K562 (cell line): ENCODE measurements around the gene SLC35G1. TPM values are rescaled to one million over a fixed set of nuclear protein-coding genes. Genes with fewer than 3 reads are reported as not detected.

Experiments used
- ATAC-seq: fragments of 200-7000 bp; cut with Tn5 transposase; 3 replicates; pipeline ENCODE4 v1.9.1; 2020; ENCODE audit warnings: moderate library complexity
- BruUV-seq: library from RNA; stranded (reverse); fragments of 400-500 nt; replicated peaks from 2 replicates; lab custom pipeline; 2021; lab: Mats Ljungman, UMichigan
- CTCF ChIA-PET: fragments of 300-600 bp; formaldehyde crosslinking; extraction: SDS; loops from one replicate; lab custom pipeline; 2021; ENCODE audit warnings: low intra/inter-chr PET ratio; lab: Yijun Ruan, JAX
- POLR2A ChIA-PET: fragments of 300-600, 350-650 bp; sonication (Branson Sonifier 250); formaldehyde crosslinking; extraction: SDS; loops from one replicate; lab custom pipeline; 2021; ENCODE audit warnings: antibody characterized with exemption, inconsistent platforms; lab: Yijun Ruan, JAX
- DNase-seq, 4 experiments: peaks; one replicate each; pipeline versions ENCODE4 v3.0.0 to v3.0.0-alpha.2; 2011 to 2018; ENCODE audit warnings: low spot score in 3 of 4, mixed read lengths in 3 of 4; ENCODE audit errors: extremely low read depth in 1 of 4
- FAIRE-seq: peaks from 2 replicates; lab custom pipeline; 2011; peaks lifted over from hg19 to GRCh38; lab: Jason Lieb, UNC
- H2AFZ ChIP-seq: 2 replicates; pipeline ENCODE4 v1.6.0; 2011; ENCODE audit warnings: low read depth, low read length, control low read depth, inconsistent platforms
- H3K27ac ChIP-seq: fragments of 200-600 bp; 3 replicates; pipeline ENCODE4 v1.8.0; 2011; ENCODE audit warnings: low read depth, mild to moderate bottlenecking, control low read depth, inconsistent platforms, low read length, moderate library complexity, mixed read lengths; ENCODE audit errors: extremely low read depth
- H3K27me3 ChIP-seq, 2 experiments: fragments of 300-600 bp in 1 of 2; 2 replicates in 1 of 2; 3 replicates in 1 of 2; pipeline versions ENCODE4 v1.6.0 to v1.8.0; 2011; ENCODE audit warnings: inconsistent platforms in 2 of 2, low read length in 2 of 2, mild to moderate bottlenecking in 1 of 2, mixed read lengths in 1 of 2, moderate library complexity in 1 of 2; ENCODE audit not compliant: control insufficient read depth in 2 of 2, insufficient read depth in 2 of 2
- H3K36me3 ChIP-seq: fragments of 300-600 bp; 3 replicates; pipeline ENCODE4 v1.8.0; 2011; ENCODE audit warnings: mild to moderate bottlenecking, low read length, inconsistent platforms; ENCODE audit not compliant: control insufficient read depth, insufficient read depth
- H3K4me1 ChIP-seq, 2 experiments: fragments of 200-600 bp in 1 of 2; replicated peaks in 1 of 2; 2 replicates in 1 of 2; 3 replicates in 1 of 2; pipeline versions ENCODE4 v1.5.1 to v1.8.0; 2011; ENCODE audit warnings: inconsistent platforms in 2 of 2, low read length in 2 of 2, mild to moderate bottlenecking in 1 of 2, mixed read lengths in 1 of 2, moderate library complexity in 1 of 2; ENCODE audit not compliant: control insufficient read depth in 2 of 2, insufficient read depth in 2 of 2
- H3K4me2 ChIP-seq: 2 replicates; pipeline ENCODE4 v1.6.1; 2011; ENCODE audit warnings: low read length, control low read depth, inconsistent platforms, mixed read lengths; ENCODE audit not compliant: insufficient read depth
- H3K4me3 ChIP-seq: fragments of 200-600 bp; sonication (generic), shearing (Covaris generic); 2 replicates; pipeline ENCODE4 v1.5.1; 2016; ENCODE audit warnings: control low read depth, inconsistent platforms
- H3K79me2 ChIP-seq: fragments of 200-600 bp; 3 replicates; pipeline ENCODE4 v1.8.0; 2011; ENCODE audit warnings: low read length, inconsistent platforms; ENCODE audit not compliant: control insufficient read depth, insufficient read depth
- H3K9ac ChIP-seq, 2 experiments: 2 replicates each; pipeline versions ENCODE4 v1.6.0 to v1.6.1; 2011; ENCODE audit warnings: low read depth in 2 of 2, low read length in 2 of 2, control low read depth in 1 of 2, inconsistent platforms in 1 of 2, mild to moderate bottlenecking in 1 of 2, mixed read lengths in 1 of 2; ENCODE audit not compliant: insufficient read depth in 1 of 2
- H3K9me1 ChIP-seq: one replicate; pipeline ENCODE4 v1.6.0; 2011; ENCODE audit warnings: inconsistent platforms, mild to moderate bottlenecking, low read length, moderate library complexity; ENCODE audit not compliant: control insufficient read depth, insufficient read depth
- H3K9me3 ChIP-seq: replicated peaks from 2 replicates; pipeline ENCODE4 v1.5.1; 2011; ENCODE audit warnings: low read depth, low read length, inconsistent platforms; ENCODE audit not compliant: control insufficient read depth, insufficient read depth
- H4K20me1 ChIP-seq: replicated peaks from 2 replicates; pipeline ENCODE4 v1.6.1; 2011; ENCODE audit warnings: low read length, inconsistent platforms, mixed read lengths; ENCODE audit not compliant: control insufficient read depth, insufficient read depth
- NRF1 ChIP-seq, 2 experiments: fragments of 450-650 bp; IDR thresholded peaks in 1 of 2; conservative IDR thresholded peaks in 1 of 2; 2 replicates each; pipeline ENCODE4 v1.6.1; 2014; ENCODE audit warnings: mild to moderate bottlenecking in 2 of 2
- TGIF2 ChIP-seq: sonication (generic); formaldehyde crosslinking; IDR thresholded peaks from 2 replicates; pipeline ENCODE4 v1.8.1; 2022; ENCODE audit warnings: mild to moderate bottlenecking, missing genetic modification reagents, moderate library complexity
- ZNF165 ChIP-seq: fragments of 250-450 bp; sonication (Bioruptor Pico); IDR thresholded peaks from 2 replicates; pipeline ENCODE4 v1.4.0; 2020; ENCODE audit warnings: borderline replicate concordance
- ZNF583 ChIP-seq: fragments of 250-450 bp; sonication (Bioruptor Pico); IDR thresholded peaks from 2 replicates; pipeline ENCODE4 v1.4.0; 2020
- WGBS: fragments of 100-300 bp; shearing (Covaris generic); methylation state at CpG from one replicate; pipeline ENCODE4 v1.1.6; 2016; ENCODE audit warnings: low coverage, mixed read lengths; ENCODE audit not compliant: insufficient coverage; ENCODE audit errors: missing lambda C conversion rate; 5-methylcytosine and 5-hydroxymethylcytosine counted together
- in situ Hi-C: fragments of 300-500 bp; cut with MboI; formaldehyde crosslinking; loops from 4 replicates; pipeline ENCODE4 v1.15.0; 2018; ENCODE audit warnings: inconsistent platforms, mixed read lengths
- intact Hi-C: fragments of 100-400 bp; cut with micrococcal nuclease; formaldehyde crosslinking; loops from 2 replicates; pipeline ENCODE4 v1.14.2; 2022
- polyA plus RNA-seq, 8 experiments: library from polyadenylated mRNA; depleted of rRNA in 4 of 8; stranded (reverse) in 5 of 8; unstranded in 3 of 8; fragments of >200 nt; fragmentation: Nextera tagmentation in 2 of 8; fragmentation: Illumina TruSeq in 1 of 8; extraction: Ambion mirVana in 2 of 8; extraction: Trizol in 1 of 8; gene quantifications; 2 replicates each; pipeline versions ENCODE4 v1.2.1 to v1.2.3, GENCODE V29; 2011 to 2014; ENCODE audit warnings: inconsistent platforms in 1 of 8, missing spikeins in 1 of 8
- total RNA-seq, 7 experiments: library from RNA; depleted of rRNA in 6 of 7; stranded (reverse); fragments of >200 nt in 6 of 7; fragmentation: Illumina TruSeq in 2 of 7; extraction: Trizol in 2 of 7; gene quantifications; 2 replicates each; pipeline versions ENCODE4 v1.2.1 to v1.2.3, GENCODE V29; 2011 to 2021; ENCODE audit warnings: low replicate concordance in 1 of 7

The SLC35G1 gene
- total and polyA plus RNA-seq, 9 of the 15 experiments (the other 6 are each of a cell fraction or from before 2014, with no cell fraction given), result 0.76 to 8.5 (median 4.9) TPM

DNA sequence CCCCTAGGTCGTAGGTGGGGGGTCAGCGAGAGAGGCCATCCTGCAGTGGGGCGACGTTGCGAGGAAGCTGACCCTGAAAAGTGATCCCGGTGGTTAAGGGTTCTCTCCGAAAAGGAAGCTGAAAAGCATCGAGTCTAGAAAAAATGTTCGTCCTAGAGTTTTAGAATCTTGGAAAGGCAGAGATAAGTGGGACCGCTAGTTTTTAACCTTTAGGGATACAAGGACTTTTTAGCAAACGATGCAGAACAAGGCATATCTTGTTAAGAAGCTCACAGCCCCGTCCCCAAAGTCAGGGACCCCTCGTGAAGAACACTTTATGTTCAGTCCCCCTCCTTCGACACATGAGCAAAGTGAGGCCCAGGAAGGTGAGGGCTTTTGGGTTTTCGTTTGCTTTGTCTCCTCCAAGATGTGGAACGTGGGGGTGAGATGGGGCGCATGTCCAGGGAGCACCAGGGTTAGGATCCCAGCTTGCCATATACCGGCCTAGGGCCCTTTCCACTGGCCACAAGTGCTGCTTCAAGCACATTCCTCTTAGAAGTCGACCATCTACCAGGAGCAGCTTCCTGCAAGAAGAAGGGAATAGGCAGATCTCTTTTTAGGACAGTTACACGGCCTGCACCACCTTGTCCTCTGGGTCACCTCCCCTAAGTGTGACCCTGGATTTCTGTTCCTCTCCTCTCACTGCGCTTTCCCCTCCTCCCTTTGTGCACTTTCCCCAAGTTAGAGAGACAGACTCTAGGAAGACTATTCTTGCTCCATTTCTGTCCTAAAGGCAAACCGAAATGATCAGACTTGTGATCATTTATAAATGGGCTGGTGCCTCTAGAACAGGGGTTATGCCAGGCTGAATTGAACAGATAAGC lies 969 bp downstream of the SLC35G1 start:
- Histone ChIP-seq H4K20me1 (0 out of 2 replicates have a peak, but pooled peaks cover 4% of the 10 kb centered on the region), H3K9me3 (no peaks in the 10 kb centered on the region), H3K27me3 (no peaks in the 10 kb centered on the region), H3K4me1 (peaks cover 9% of the 10 kb centered on the region in 2 experiments; a peak in 4 of 5 replicates), H3K4me2 (peak overlapping the region; percentile 76), H3K9me1 (no peaks in the 10 kb centered on the region), H3K79me2 (peaks cover 31% of the 10 kb centered on the region), H2AFZ (peak overlapping the region; percentile 98), H3K36me3 (peaks cover 17% of the 10 kb centered on the region; the same call in 2 of the 3 replicates), H3K27ac (peak overlapping the region; percentile 75), H3K4me3 (peak overlapping the region; percentile 74), H3K9ac (peak overlapping the region; percentile 81 to 97)
- 6% methylated on average over 11 of the region's 22 CpGs for WGBS
- TSS peak; percentile 51 for BruUV-seq
- in situ Hi-C loops (no loop called here), intact Hi-C loops (no loop called here)
- CTCF ChIA-PET, result no interaction called here
- POLR2A ChIA-PET, result interaction anchor here (0.5 to 1.2 kb wide), 3 partner anchors 9 to 1621 kb away, joined by 4 to 8 read pairs (median 4); no protein-coding TSS in a partner anchor
- TF ChIP-seq NRF1 (conservative IDR thresholded peaks at IDR 0.05 in 1 of 2, IDR thresholded peaks at IDR 0.05 in 1 of 2) (peak; percentile 28 to 30; a peak in 2 of 4 replicates), TGIF2 (CRISPR knock-in tag) (no peak), ZNF583 (CRISPR knock-in tag) (no peak), ZNF165 (CRISPR knock-in tag) (peak; percentile 87; the same call in 1 of the 2 replicates)
- FAIRE-seq (no peak), ATAC-seq (peak; percentile 53), DNase-seq (peak in 2 of 4 experiments; percentile 11 to 15)
